Muscle of arm (tissue), 12 donors: ENCODE data around the gene SLC30A10. TPM values are rescaled to one million over a fixed set of nuclear protein-coding genes. Genes with fewer than 3 reads are reported as not detected.
"Not testable (repeated sequence)": the region's sequence is repeated elsewhere in the genome, so short reads cannot be mapped to it uniquely, and the experiment has no call there.

Source experiments
- DNase-seq: peaks from one replicate; pipeline ENCODE4 v3.0.0-alpha.2; 2013
- polyA plus RNA-seq, 12 donors: library from polyadenylated mRNA; unstranded; fragments of 120-200 nt; gene quantifications; one replicate each; pipeline ENCODE4 v1.2.1, GENCODE V29; 2013; ENCODE audit not compliant: insufficient read length in 12 of 12

Gene SLC30A10
- polyA plus RNA-seq, 12 donors, result 0.07 to 3.9 (median 0.24) TPM; not detected in 1

DNA sequence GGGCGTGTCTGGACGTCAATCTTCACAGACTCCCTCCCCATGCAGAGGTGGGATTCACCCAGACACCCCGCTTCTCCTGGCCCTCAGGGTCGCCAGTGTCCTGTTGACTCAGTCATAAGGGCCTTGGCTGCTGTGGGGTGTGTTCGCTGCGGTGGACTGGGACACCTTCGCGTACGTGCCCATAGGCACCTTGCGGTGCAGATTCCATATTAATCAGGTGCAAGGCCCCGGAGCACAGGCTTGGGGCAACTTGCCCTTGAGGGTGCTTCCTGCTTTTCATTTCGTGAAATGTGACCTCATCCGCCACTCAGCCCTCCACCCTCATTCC is 398 bp upstream of the SLC30A10 start:
- no peak for DNase-seq

DNA sequence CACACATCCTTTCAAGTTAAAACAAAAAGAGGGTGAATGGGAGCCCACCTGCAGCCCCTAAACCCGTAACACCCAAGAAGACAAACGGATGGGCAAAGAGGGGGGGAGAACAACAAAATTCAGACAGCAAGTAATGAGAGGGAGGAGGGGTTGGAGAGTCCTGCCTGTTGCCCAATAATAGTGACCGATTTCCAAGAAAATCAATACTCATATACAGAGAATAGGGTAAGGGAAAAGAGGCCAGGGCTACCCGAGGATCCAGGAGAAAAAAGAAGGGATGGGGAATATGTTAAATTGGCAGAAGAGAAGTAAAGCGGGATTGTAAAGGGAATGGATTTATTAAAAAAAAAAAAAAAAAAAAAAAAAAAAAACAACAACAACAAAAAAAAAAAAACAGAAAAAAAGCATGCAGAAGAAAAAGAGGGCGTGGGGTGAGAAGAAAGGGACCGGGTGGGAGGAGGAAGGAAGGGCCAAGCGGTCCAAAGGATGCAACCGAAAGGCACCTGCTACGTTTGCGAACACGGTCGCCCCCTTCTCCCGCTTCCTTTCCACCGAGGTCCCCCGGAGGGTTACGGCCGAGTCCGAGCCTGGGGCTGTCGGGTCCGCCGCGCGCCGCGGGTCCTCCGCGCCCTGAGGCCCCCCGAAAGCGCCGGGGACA is 930 bp downstream of the SLC30A10 start:
- DNase-seq, result no peak

- no peak for DNase-seq
Measured at GRCh38 chr1:219926363-219926998, 1.9 kb downstream of the SLC30A10 start.

DNA sequence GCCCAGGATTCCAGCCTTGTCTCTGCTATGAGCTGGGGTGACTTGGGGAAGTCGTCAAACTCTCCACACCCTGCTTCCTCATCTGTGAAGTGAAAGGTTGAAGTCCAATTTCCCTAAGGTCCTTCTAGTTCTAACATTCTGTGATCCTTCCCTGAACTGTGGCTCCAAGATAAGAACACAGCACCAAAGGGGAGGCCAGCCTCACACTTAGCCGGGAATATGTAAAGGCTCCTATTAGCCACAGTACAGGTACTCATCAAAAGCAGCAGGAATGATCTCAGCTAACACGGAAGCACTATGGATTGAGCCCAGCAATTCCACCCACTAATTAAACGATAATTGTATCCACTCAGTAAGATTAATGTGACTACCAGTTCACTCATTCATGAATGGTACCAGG is 4.0 kb downstream of the SLC30A10 start:
- no peak for DNase-seq

DNA sequence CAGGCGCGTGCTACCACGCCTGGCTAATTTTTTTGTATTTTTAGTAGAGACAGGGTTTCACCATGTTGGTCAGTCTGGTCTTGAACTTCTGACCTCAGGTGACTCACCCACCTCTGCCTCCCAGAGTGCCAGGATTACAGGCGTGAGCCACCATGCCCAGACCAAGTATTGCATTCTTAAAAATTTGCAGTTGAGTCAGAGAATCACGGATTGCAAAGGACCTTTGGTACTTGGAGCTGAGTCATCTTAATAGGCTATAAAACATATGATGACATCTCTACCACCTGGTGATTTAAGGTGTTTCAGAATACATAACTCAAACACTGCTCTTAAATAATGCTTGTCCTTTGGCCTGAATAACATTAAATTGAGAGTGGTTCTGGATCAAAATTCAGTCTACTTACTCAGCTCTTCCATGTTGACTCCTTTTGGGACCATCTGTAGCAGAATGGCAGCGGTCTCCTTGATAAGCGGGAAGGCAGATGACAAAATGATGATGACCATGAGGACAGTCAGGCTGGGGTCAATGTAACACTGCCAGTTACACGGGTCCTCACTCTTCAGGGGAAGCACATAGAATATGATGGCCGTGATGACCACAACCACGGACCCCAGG is 10.4 kb downstream of the SLC30A10 start:
- no peak for DNase-seq

GRCh38 chr1:219917281-219917680 is 11.1 kb downstream of the SLC30A10 start:
- DNase-seq, result no peak

DNA sequence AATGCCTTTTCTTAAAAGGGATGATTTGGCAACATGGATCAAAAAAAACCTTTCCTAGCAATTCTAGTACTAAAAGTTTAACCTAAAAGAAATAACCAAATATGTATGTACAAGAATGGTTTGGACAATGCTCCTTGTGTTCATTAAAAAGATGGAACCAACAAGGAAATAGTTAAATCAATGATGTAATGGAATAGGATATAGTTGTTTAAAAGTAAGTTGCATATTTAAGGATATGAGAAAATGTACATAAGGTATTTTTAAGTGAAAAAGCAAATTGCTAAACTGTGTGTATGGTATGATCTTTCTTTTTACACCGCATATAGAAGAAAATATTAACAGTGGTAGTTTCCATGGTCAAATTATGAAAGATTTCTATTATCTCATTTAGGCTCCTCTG is 12.1 kb downstream of the SLC30A10 start:
- no peak for DNase-seq

- no peak for DNase-seq
Measured at GRCh38 chr1:219913005-219913770, 15.2 kb downstream of the SLC30A10 start.

- DNase-seq, result no peak
Measured at GRCh38 chr1:219910716-219911115, 17.6 kb downstream of the SLC30A10 start.

DNA sequence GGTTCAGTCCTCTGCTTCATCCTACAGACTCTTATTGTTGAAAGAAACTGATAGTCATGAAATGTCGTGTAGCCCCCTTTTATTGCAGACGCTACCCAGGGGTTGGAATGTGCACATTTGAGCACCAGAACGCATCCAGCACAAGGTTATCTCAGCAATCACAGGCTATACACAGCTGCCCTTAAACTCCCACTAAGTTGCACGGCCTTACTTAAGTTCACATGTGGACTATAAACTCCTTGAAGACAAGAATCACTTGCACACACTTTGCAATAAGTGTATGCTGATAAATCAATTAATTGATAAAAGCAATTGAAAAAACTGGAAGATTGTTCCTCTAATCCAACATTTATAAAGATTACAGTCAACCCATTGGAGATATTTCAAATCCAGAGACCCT is 18.9 kb downstream of the SLC30A10 start:
- DNase-seq, result no peak

GRCh38 chr1:219908170-219908569 is 20.2 kb downstream of the SLC30A10 start:
- no peak for DNase-seq

GRCh38 chr1:219907772-219908070 is 20.6 kb downstream of the SLC30A10 start:
- DNase-seq, result no peak

GRCh38 chr1:219906924-219907771 is 21.2 kb downstream of the SLC30A10 start:
- no peak for DNase-seq

DNA sequence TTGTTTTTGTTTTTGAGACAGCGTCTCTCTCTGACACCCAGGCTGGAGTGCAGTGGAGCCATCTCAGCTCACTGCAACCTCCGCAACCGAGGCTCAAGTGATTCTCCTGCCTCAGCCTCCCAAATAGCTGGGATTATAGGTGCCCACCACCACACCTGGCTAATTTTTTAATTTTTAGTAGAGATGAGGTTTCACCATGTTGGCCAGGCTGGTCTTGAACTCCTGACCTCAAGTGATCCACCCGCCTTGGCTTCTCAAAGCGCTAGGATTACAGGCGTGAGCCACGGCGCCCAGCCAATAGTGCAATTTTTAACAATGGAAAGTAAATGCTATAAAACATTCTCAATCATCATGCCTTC is 21.8 kb downstream of the SLC30A10 start:
- not testable (repeated sequence) for DNase-seq

GRCh38 chr1:219905524-219905923 is 22.8 kb downstream of the SLC30A10 start:
- DNase-seq, result no peak

- no peak for DNase-seq
Measured at GRCh38 chr1:219904934-219905333, 23.4 kb downstream of the SLC30A10 start.

GRCh38 chr1:219903353-219903871 is 24.9 kb downstream of the SLC30A10 start:
- DNase-seq, result no peak

DNA sequence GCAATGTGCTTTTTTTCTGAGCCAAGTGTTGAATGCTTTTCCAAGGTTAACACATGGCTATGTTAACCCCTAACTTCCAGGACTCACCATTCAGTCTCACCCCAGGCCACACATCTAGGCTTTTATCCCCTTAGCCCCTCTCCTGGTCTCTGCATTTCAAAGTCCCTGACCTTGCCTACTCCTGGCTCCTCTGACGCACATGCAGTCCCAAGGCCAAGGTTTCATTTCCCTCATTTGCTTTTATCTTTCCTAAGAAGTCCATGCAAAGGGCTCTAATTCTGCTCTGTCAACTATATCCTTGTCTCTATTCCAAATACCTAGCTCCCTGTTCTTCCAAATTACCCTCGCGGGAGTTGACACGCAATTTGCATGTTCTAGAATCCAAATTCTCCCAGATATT is 25.4 kb downstream of the SLC30A10 start:
- DNase-seq, result no peak

GRCh38 chr1:219900882-219901281 is 27.5 kb downstream of the SLC30A10 start:
- DNase-seq, result no peak

DNA sequence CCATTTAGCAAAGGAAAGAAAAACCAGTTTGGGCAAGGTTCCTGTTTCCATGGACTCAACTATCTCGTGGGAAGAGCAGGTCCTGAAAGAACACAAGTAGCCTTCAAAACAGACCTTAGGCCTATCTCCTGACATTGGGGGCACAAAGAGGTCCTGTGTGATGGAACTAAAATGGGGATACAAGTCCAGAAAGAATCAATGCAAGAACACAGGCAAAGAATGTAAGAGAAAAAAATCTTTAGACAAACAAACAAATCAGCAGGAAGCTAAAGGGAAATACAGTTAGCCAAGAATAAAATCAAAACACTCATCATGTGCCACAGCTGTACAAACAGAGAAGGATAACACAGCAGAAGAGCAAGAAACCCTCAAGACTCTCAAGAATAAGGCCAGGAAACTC is 28.2 kb downstream of the SLC30A10 start:
- DNase-seq, result peak; percentile 2

- DNase-seq, result no peak
Measured at GRCh38 chr1:219898375-219898774, 30.0 kb downstream of the SLC30A10 start.

DNA sequence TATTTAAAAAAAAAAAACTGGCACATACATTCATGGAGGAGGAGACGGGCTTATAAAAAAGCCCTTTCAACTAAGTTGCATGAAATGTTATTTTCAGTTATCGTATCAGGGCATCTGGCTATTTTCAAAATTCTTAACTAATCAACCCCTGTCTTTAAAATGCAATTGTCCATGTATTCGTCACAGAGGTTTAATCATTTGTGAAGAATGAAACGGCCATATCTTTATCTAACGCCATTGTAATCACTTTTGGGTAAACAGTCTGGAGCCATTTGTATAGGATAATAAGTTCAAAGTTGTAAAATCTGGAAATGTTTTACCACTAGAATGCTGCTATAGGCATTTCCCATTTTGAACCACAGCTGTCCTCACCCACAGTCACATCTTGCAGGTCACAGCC is 30.4 kb downstream of the SLC30A10 start:
- no peak for DNase-seq
